ENCODE measurements around the gene FCGR2B.
"Not testable (repeated sequence)": the region's sequence is repeated elsewhere in the genome, so short reads cannot be mapped to it uniquely, and the experiment has no call there.

Gene FCGR2B

GRCh38 chr1:161706113-161706481, 43.2 kb downstream of the FCGR2B start:
- DNase-seq = no peak

DNA sequence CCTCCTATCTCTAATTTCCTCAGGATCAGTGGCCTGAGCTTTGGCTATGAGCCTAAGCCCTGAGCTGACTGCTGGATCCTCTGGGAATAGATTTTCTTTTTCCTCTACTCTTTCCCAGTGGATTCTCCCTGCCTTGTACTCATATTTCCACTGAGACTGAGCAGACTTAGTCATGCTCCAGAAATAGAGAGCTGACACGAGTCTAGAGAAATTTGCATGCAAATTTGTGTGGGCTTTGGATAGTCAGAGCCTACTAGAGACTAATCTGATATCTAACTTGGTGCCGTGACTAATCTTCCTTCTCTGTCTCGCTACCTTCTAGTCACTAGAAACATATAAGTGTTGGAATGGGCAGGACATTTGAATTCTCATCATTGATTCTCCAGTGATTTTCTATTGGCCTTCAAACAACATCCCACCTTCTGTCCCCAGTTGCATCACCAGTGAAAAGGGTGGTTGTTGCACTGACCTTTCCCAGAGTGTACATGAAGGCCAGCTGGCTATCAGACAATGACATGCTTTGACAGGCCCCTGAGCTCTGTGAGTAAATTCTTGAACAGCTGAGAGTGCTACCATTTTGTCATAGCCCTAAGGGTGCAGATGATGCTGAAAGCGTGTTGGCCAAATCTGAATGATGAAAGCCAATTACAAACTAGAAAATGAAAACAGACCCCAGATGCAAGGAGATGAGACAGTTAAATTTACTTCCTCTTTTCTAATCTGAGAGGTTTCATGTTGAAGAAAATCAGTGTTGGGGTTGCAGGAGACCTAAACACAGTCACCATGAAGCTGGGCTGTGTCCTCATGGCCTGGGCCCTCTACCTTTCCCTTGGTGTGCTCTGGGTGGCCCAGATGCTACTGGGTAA, 43.8 kb downstream of the FCGR2B start, which contains the start of gene FCRLA:
Gene FCRLA, plus strand, starts transcription at position 748 of the 866 bp plus-strand sequence. Its CDS starts 36 bp downstream, at position 784.
- no peak for DNase-seq

GRCh38 chr1:161707503-161707902, 44.6 kb downstream of the FCGR2B start:
- no peak for DNase-seq

GRCh38 chr1:161709373-161709772, 46.4 kb downstream of the FCGR2B start:
- DNase-seq = no peak

DNA sequence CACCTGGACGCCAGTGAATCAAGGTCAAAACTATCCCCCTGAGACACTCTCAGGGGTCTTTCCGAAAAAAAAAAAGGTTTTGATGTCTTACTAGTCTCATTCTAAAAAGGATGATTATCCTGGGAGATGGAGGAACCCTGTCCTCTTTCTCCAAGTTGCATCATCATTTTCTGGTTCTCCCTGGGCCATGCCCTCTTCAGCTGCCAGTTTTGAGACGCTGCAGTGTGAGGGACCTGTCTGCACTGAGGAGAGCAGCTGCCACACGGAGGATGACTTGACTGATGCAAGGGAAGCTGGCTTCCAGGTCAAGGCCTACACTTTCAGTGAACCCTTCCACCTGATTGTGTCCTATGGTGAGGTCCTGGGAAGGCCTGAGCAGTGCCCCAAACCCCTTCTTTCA, 47.6 kb downstream of the FCGR2B start:
- no peak for DNase-seq

DNA sequence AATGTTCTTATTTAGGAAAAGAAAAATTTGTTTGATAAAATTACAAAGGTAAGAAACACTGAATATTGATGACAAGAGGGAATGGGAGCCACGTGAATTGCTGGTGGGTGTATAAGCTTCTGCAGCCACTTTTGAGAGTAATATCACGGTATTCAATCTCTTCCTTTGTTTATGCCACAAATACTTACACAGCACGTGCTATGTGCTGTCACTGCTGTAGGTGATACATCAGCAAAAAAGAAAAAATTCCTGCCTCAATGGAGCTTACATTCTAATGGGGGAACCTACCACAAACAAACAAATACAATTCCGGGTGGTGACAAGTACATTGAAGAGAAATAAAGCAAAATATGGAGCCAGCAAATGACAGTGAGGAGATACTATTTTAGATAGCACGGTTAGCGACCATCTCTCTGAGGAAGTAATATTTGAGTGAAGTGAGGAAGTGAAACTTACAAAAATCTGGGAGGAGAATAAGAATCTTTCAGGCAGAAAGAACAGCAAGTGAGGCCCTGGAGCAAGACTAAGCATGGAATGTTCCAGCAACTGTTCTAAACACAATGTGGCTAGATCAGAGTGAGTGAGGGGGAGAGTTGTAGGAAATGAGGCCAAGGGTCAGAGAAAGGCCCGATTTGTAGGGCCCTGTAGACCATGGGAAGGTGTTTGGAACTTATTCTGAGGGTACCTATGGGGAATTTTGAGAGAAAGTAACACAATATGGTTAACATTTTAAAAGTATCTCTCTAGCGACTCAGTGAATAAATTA, 55.8 kb downstream of the FCGR2B start:
- no peak for DNase-seq

DNA sequence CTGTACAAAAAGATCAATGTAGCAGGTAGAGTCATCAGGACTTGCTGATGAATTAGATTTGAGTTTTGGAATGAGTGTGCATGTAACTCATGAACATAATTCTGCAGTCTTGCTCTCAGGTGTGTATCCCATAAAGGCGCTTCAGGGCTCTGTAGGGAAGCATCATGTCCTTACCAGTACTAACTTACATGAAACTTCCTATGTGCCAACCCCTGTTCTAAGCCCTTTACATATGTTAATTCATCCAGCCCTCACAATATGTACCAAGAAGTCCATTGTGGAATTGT, 56.3 kb downstream of the FCGR2B start:
- DNase-seq = no peak

DNA sequence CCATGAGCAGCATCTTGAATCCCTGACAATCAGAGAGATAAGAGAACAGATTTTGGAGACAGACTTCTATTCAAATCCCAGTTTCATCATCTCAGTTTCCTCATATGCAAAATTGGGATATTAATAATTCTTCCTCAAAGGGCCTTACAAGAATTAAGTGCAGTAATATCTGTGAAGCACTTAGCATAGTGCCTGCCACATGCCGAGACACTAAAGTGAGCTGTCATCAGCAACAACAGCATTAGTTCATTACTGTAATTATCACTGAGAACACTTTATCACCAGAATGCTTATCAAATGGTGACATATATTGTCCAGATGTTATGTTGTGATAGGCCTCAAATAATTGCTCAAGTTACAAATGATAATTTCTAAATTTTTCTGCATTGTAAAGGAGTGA, 57.5 kb downstream of the FCGR2B start:
- no peak for DNase-seq

GRCh38 chr1:161720956-161721737, 58.2 kb downstream of the FCGR2B start, which contains the start of gene FCRLB:
Gene FCRLB (plus strand): TSS chr1:161721544. CDS start chr1:161722673, 1,129 bp downstream.
- no peak for DNase-seq

DNA sequence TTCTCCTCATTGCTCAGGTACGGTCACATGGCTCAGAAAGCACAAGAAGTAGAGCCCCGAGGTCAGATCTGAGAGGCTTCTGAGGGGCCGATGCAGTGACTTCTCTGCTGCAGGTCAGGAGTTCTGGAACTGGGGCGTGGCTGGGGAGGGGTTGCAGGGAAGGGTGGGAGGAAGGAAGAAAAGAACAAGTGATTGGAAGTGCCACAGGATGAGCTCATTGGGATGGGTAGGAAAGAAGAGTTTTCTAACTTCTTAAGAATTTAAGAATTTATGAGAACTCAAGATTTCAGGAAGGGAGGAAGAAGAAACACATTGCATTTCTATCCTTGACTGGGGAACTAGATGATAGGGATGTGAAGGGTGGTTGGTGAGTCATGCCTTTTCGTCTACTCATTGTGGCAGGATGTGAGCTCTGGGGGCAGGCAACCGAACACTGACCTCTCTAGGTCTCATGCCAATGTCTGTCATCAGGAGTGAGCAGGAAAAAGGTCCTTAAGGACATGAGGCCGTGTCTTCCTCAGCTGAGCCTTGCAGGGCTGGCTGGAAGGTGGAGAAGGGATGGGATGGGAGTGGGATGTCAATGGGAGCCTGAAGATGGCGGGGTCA, 58.9 kb downstream of the FCGR2B start:
- no peak for DNase-seq

- no peak for DNase-seq
These were observed 59.5 kb downstream of the FCGR2B start for GRCh38 chr1:161722406-161722805.

DNA sequence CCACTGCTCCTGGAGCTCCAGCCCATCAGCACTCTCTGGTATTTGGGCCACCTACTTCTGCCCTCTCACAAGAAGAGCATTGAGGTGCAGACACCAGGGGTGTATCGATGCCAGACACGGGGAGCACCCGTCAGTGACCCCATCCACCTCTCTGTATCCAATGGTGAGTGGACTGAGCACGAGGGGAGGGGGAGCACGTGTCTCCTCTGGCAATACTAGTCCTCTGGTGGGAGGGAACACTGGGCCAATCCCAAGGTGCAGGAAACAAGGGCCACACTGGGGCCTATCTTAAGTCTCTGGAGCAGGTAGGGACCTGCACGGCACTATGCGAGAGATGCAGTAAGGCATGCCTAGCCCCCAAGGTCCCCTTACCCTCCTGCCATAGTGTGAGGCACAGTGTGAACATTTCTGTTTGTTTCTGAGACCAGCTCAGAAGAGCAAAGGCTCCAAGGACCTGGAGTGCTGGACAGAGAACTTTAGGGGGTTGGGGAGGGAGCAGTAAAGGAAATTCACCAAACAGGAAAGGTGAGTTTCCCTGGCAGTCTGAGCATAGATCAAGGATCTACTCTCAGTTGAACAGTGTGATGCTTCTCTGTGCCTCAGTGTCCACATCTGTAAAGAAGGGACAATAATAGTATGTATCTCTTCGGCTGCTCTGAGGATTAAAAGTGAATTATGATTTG, 60.7 kb downstream of the FCGR2B start:
- DNase-seq = no peak

GRCh38 chr1:161725258-161725907, 62.4 kb downstream of the FCGR2B start:
- not testable (repeated sequence) for DNase-seq

- no peak for DNase-seq
These were observed 63.0 kb downstream of the FCGR2B start for GRCh38 chr1:161725908-161726472.

DNA sequence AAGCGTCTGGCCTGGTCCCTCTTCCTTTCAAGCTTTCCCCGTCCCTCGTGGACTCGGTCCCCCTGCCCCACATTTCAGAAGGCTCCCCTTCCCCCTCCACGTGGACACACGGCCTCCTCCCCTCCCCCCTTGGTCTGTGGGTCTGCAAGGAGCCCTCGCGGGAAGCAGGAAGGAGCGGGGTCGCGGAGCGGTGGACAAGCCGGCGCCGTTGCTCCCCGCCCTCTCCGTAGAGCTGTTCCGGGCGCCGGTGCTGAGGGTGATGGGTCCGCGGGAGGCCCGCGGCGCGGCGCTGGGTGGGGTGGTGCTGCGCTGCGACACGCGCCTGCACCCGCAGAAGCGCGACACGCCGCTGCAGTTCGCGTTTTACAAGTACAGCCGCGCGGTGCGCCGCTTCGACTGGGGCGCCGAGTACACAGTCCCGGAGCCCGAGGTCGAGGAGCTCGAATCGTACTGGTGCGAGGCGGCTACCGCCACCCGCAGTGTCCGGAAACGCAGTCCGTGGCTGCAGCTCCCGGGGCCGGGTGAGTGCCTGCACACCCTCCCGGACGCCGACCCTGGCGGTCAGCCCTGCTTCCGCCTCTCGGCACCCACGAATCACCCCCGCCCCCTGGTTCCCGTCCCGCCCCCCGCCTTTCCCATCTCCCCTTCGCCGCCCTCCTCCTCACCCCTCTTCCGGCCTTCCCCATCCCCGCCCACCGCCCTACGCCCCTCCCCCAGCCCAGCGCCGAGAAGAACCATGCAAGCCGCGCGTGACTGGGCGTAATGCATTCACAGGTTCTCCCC, 63.7 kb downstream of the FCGR2B start:
- DNase-seq = peak; percentile 61

GRCh38 chr1:161727256-161727924, 64.4 kb downstream of the FCGR2B start:
- DNase-seq = peak; percentile 13

Data from effector CD8-positive, alpha-beta T cell (primary cell).